ENCODE measurements around the gene CFAP77.
"Not testable (repeated sequence)": the region's sequence is repeated elsewhere in the genome, so short reads cannot be mapped to it uniquely, and the experiment has no call there.

Gene CFAP77

GRCh38 chr9:132367613-132368313, 42.2 kb upstream of the CFAP77 start:
- Histone ChIP-seq H3K4me3 (IDR thresholded peaks at IDR 0.05; ENCODE audit: insufficient read depth, low read depth, low read length) (no peak overlapping the region), H3K27me3 (ENCODE audit: insufficient read depth, low read depth) (no peaks in the 10 kb centered on the region), H3K36me3 (ENCODE audit: insufficient read depth) (no peaks in the 10 kb centered on the region), H4K20me1 (ENCODE audit: insufficient read depth) (no peaks in the 10 kb centered on the region), H3K4me1 (ENCODE audit: low read depth, poor library complexity, severe bottlenecking) (peaks cover 4% of the 10 kb centered on the region), H2AFZ (ENCODE audit: low read depth) (no peak overlapping the region), H3K9ac (no peak overlapping the region), H3K4me2 (no peak overlapping the region), H3K27ac (no peak overlapping the region), H3K79me2 (ENCODE audit: insufficient read depth, low read depth) (no peaks in the 10 kb centered on the region)
- TF ChIP-seq, protein P1, sequence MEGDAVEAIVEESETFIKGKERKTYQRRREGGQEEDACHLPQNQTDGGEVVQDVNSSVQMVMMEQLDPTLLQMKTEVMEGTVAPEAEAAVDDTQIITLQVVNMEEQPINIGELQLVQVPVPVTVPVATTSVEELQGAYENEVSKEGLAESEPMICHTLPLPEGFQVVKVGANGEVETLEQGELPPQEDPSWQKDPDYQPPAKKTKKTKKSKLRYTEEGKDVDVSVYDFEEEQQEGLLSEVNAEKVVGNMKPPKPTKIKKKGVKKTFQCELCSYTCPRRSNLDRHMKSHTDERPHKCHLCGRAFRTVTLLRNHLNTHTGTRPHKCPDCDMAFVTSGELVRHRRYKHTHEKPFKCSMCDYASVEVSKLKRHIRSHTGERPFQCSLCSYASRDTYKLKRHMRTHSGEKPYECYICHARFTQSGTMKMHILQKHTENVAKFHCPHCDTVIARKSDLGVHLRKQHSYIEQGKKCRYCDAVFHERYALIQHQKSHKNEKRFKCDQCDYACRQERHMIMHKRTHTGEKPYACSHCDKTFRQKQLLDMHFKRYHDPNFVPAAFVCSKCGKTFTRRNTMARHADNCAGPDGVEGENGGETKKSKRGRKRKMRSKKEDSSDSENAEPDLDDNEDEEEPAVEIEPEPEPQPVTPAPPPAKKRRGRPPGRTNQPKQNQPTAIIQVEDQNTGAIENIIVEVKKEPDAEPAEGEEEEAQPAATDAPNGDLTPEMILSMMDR (conservative IDR thresholded peaks at IDR 0.05; ENCODE audit: low read depth, low read length): no peak

GRCh38 chr9:132369421-132369820, 40.6 kb upstream of the CFAP77 start:
- H3K79me2 ChIP-seq (ENCODE audit: insufficient read depth, low read depth): no peaks in the 10 kb centered on the region

GRCh38 chr9:132370592-132370991, 39.4 kb upstream of the CFAP77 start:
- no peaks in the 10 kb centered on the region for H3K36me3 ChIP-seq (ENCODE audit: insufficient read depth)
- no peak overlapping the region for H3K9ac ChIP-seq
- H3K27me3 ChIP-seq (ENCODE audit: insufficient read depth, low read depth): no peaks in the 10 kb centered on the region
- no peak overlapping the region for H3K4me2 ChIP-seq
- TF ChIP-seq, protein P1 (conservative IDR thresholded peaks at IDR 0.05; ENCODE audit: low read depth, low read length): no peak
- H2AFZ ChIP-seq (ENCODE audit: low read depth): no peak overlapping the region
- no peaks in the 10 kb centered on the region for H3K79me2 ChIP-seq (ENCODE audit: insufficient read depth, low read depth)
- no peaks in the 10 kb centered on the region for H4K20me1 ChIP-seq (ENCODE audit: insufficient read depth)
- no peak overlapping the region for H3K27ac ChIP-seq
- H3K4me1 ChIP-seq (ENCODE audit: low read depth, poor library complexity, severe bottlenecking): peaks cover 11% of the 10 kb centered on the region
- no peak overlapping the region for H3K4me3 ChIP-seq (IDR thresholded peaks at IDR 0.05; ENCODE audit: insufficient read depth, low read depth, low read length)

More at GRCh38 chr9:132369421-132369820, 40.6 kb upstream of the CFAP77 start:
- Histone ChIP-seq H3K27me3 (ENCODE audit: insufficient read depth, low read depth) (no peaks in the 10 kb centered on the region), H3K4me2 (no peak overlapping the region), H3K27ac (no peak overlapping the region), H3K9ac (no peak overlapping the region), H2AFZ (ENCODE audit: low read depth) (no peak overlapping the region), H4K20me1 (ENCODE audit: insufficient read depth) (no peaks in the 10 kb centered on the region), H3K4me1 (ENCODE audit: low read depth, poor library complexity, severe bottlenecking) (peaks cover 11% of the 10 kb centered on the region), H3K4me3 (IDR thresholded peaks at IDR 0.05; ENCODE audit: insufficient read depth, low read depth, low read length) (no peak overlapping the region), H3K36me3 (ENCODE audit: insufficient read depth) (no peaks in the 10 kb centered on the region)
- TF ChIP-seq, protein P1 (conservative IDR thresholded peaks at IDR 0.05; ENCODE audit: low read depth, low read length): no peak

DNA sequence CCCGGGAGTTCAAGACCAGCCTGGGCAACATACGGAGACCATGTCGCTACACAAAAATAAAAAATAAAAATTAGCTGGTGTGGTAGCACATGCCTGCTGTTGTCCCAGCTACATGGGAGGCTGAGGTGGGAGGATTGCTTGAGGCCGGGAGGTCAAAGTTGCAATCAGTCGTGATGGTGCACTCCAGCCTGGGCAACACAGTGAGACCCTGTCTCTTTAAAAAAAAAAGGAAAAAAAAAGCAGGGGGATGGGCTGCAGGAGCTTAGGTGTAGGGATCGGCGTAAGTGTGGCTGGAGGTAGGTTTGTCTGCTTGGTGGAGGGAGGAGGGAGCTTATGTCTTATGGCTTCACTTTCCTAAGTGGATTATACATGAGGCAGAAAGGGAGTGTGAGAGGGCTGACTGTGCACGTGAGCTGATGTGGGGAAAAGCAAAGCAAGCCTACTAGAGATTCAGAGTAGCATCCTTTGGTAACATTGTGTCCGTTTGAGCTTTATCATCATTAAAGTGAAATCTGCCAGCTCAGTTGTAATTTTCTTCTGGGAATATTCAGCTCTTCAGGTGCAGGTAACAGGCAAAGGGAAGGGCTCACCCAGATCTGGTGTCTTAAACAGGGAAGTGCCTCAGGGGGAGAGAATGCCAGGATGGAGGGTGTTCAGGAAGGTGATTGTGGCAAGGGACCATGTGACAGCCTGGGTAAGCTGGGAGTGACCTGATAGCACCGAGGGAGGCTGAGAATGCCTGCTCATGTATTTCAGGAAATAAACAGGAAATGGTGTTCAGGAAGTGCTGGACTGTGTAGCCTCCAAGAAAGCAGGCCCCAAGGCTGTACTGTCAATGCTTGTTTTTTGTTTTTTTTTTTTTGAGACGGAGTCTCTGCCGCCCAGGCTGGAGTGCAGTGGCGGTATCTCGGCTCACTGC, 37.6 kb upstream of the CFAP77 start:
- Histone ChIP-seq H4K20me1 (ENCODE audit: insufficient read depth) (no peaks in the 10 kb centered on the region), H2AFZ (ENCODE audit: low read depth) (peak overlapping the region; percentile 36; the same call in 1 of the 2 replicates), H3K4me1 (ENCODE audit: low read depth, poor library complexity, severe bottlenecking) (peaks cover 11% of the 10 kb centered on the region), H3K4me3 (IDR thresholded peaks at IDR 0.05; ENCODE audit: insufficient read depth, low read depth, low read length) (no peak overlapping the region), H3K27ac (no peak overlapping the region), H3K9ac (no peak overlapping the region), H3K27me3 (ENCODE audit: insufficient read depth, low read depth) (no peaks in the 10 kb centered on the region), H3K36me3 (ENCODE audit: insufficient read depth) (no peaks in the 10 kb centered on the region), H3K79me2 (ENCODE audit: insufficient read depth, low read depth) (no peaks in the 10 kb centered on the region), H3K4me2 (no peak overlapping the region)
- TF ChIP-seq, protein P1 (conservative IDR thresholded peaks at IDR 0.05; ENCODE audit: low read depth, low read length): no peak

DNA sequence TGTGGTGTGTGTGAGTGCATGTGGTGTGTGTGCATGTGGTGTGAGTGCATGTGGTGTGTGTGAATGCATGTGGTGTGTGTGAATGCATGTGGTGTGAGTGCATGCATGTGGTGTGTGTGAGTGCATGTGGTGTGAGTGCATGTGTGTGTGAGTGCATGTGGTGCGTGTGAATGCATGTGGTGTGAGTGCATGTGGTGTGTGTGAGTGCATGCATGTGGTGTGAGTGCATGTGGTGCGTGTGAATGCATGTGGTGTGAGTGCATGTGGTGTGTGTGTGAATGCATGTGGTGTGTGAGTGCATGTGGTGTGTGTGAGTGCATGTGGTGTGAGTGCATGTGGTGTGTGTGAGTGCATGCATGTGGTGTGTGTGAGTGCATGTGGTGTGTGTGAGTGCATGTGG, 32.2 kb upstream of the CFAP77 start:
- not testable (repeated sequence) for H4K20me1 ChIP-seq (ENCODE audit: insufficient read depth); H2AFZ ChIP-seq (ENCODE audit: low read depth); H3K36me3 ChIP-seq (ENCODE audit: insufficient read depth); H3K79me2 ChIP-seq (ENCODE audit: insufficient read depth, low read depth); H3K27ac ChIP-seq; H3K9ac ChIP-seq; H3K4me3 ChIP-seq (IDR thresholded peaks at IDR 0.05; ENCODE audit: insufficient read depth, low read depth, low read length); H3K27me3 ChIP-seq (ENCODE audit: insufficient read depth, low read depth); H3K4me2 ChIP-seq
- H3K4me1 ChIP-seq (ENCODE audit: low read depth, poor library complexity, severe bottlenecking): peaks cover 21% of the 10 kb centered on the region

- not testable (repeated sequence) for H2AFZ ChIP-seq (ENCODE audit: low read depth); H3K36me3 ChIP-seq (ENCODE audit: insufficient read depth); H3K79me2 ChIP-seq (ENCODE audit: insufficient read depth, low read depth); H3K27me3 ChIP-seq (ENCODE audit: insufficient read depth, low read depth); H3K9ac ChIP-seq; H3K27ac ChIP-seq; H3K4me3 ChIP-seq (IDR thresholded peaks at IDR 0.05; ENCODE audit: insufficient read depth, low read depth, low read length); H3K4me2 ChIP-seq; H4K20me1 ChIP-seq (ENCODE audit: insufficient read depth)
- H3K4me1 ChIP-seq (ENCODE audit: low read depth, poor library complexity, severe bottlenecking): peaks cover 14% of the 10 kb centered on the region
Observed at GRCh38 chr9:132378416-132378815, 31.6 kb upstream of the CFAP77 start.

All from KMS-11 (cell line).